ENCODE data around the gene MICAL2.

MICAL2 gene

DNA sequence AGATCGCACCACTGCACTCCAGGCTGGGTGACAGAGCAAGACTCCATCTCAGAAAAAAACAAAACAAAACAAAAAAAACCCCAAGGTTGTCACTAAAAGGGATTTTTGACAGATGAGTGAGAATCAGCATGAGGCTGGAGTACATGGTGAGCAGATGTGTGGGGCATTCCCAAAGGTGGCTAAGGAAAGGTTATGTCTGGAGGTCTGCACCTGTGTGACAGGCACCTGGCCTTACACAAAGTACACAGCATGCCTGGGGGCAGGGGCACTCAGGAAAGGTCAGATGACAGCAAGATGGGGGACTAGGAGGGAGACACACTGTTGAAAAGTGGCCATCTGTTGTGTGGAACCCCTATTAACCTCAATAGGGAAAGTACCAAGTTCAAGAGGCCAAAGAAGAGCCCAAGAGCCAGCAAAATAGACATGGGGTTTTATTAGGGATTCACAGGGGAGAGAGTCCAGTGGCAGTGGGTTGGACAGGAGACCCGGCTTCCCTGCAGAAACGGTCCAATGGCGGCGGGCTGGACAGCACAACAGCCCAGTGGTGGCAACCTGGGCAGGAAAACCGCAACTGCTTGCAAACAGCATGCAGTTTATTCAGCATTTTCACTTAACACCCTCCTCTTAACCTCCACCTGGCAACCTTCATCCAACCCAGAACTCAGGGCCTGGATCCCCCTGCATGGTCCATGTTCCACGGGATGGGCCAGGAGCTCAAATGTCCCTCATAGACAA is 101.1 kb downstream of the MICAL2 start:
- H3K36me3 ChIP-seq (ENCODE audit: control insufficient read depth, insufficient read depth, low read length) = peaks cover 7% of the 10 kb centered on the region
- H3K4me1 ChIP-seq (ENCODE audit: control insufficient read depth, insufficient read depth, low read length) = peaks cover 18% of the 10 kb centered on the region
- no peaks in the 10 kb centered on the region for H3K9me3 ChIP-seq (ENCODE audit: control insufficient read depth, low read length)
- no peak overlapping the region for H3K9ac ChIP-seq (ENCODE audit: low read length)
- H3K27me3 ChIP-seq (ENCODE audit: control insufficient read depth, insufficient read depth, low read length) = no peaks in the 10 kb centered on the region
- H3K4me3 ChIP-seq (ENCODE audit: low read length) = no peak overlapping the region

DNA sequence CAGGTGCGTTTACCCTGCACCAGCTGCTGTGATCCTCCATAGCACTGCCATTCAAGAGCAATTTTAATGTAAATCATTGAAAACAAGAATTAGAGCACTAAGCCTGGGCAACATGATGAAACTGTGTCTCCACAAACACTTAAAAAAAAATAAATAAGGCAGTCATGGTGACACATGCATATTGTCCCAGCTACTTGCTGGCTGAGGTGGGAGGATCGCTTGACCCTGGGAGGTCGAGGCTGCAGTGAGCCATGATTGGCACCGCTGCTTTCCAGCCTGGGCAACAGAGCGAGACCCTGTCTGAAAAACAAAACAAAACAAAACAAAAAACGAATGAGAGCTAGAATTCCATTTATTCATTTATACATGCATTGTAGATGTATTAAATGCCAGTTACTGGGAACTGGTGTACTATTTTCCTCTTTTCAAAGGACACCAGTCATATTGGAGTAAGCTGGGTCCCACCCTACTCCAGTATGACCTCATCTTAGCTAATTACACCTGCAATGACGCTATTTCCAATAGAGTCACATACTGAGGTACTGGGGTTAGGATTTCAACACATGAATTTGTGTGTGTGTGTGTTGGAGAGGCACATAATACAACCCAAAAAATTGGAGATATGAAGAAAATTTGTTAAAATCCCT is 101.9 kb downstream of the MICAL2 start:
- Histone ChIP-seq H3K4me1 (ENCODE audit: control insufficient read depth, insufficient read depth, low read length) (peaks cover 26% of the 10 kb centered on the region), H3K9ac (ENCODE audit: low read length) (no peak overlapping the region), H3K36me3 (ENCODE audit: control insufficient read depth, insufficient read depth, low read length) (peaks cover 7% of the 10 kb centered on the region), H3K9me3 (ENCODE audit: control insufficient read depth, low read length) (no peaks in the 10 kb centered on the region), H3K27me3 (ENCODE audit: control insufficient read depth, insufficient read depth, low read length) (no peaks in the 10 kb centered on the region), H3K4me3 (ENCODE audit: low read length) (no peak overlapping the region)

DNA sequence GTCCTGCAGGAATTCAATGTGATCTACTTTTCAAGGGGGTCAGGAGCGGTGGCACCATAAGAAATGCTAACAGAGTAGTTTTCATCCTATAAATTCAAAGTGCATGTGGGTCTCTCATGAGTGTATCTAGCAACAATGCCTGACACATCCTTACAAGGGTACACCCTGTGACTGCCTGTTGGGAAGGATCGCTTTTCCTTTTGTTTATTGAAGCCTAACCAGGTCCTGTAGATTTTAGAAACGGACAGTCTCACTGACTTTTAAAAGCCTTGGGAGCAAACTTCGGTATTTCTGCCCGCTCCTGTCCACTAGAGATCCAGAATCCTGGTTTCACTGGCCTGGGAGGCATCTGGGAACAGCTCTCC is 102.4 kb downstream of the MICAL2 start:
- Histone ChIP-seq H3K36me3 (ENCODE audit: control insufficient read depth, insufficient read depth, low read length) (peaks cover 7% of the 10 kb centered on the region), H3K4me3 (ENCODE audit: low read length) (no peak overlapping the region), H3K9ac (ENCODE audit: low read length) (no peak overlapping the region), H3K4me1 (ENCODE audit: control insufficient read depth, insufficient read depth, low read length) (peaks cover 31% of the 10 kb centered on the region), H3K9me3 (ENCODE audit: control insufficient read depth, low read length) (no peaks in the 10 kb centered on the region), H3K27me3 (ENCODE audit: control insufficient read depth, insufficient read depth, low read length) (no peaks in the 10 kb centered on the region)

DNA sequence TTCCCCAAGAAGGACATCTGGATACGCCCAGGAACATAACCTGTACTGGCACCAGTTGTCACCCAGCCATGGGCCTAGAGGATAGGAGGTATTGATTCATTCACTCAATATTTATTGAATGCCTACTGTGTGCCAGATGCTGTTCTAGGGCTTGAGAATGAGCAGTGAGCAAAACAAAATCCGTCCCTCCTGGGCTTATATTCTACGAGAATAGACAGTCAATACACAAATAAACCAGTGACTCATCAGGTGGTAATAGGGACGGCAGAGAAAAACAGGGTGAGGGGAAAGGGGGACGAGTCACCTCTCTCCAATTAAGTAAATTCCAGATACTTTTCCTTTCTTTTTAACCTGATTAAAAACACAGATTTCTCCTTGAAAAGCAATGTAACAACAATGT is 103.5 kb downstream of the MICAL2 start:
- Histone ChIP-seq H3K4me1 (ENCODE audit: control insufficient read depth, insufficient read depth, low read length) (peaks cover 42% of the 10 kb centered on the region), H3K4me3 (ENCODE audit: low read length) (no peak overlapping the region), H3K27me3 (ENCODE audit: control insufficient read depth, insufficient read depth, low read length) (no peaks in the 10 kb centered on the region), H3K36me3 (ENCODE audit: control insufficient read depth, insufficient read depth, low read length) (peaks cover 7% of the 10 kb centered on the region), H3K9ac (ENCODE audit: low read length) (no peak overlapping the region), H3K9me3 (ENCODE audit: control insufficient read depth, low read length) (no peaks in the 10 kb centered on the region)

DNA sequence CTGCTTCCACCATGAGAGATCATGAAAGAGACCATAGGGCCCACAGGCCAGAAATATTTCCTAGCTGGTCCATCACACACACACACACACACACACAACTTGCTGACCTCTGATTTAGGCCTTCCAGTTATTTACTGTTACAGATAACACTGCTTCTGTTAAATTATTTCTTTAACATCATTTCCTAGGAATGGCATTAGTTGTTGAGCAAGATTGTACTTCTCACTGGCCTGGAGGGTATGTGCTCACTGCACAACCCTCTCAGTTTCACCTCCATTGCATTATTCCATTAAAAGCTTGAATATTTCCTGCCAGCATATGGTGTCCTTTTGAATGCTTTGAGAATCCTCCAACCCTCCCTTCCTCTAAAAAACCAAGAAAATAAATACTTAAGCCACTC is 104.4 kb downstream of the MICAL2 start:
- H3K36me3 ChIP-seq (ENCODE audit: control insufficient read depth, insufficient read depth, low read length) = peaks cover 7% of the 10 kb centered on the region

DNA sequence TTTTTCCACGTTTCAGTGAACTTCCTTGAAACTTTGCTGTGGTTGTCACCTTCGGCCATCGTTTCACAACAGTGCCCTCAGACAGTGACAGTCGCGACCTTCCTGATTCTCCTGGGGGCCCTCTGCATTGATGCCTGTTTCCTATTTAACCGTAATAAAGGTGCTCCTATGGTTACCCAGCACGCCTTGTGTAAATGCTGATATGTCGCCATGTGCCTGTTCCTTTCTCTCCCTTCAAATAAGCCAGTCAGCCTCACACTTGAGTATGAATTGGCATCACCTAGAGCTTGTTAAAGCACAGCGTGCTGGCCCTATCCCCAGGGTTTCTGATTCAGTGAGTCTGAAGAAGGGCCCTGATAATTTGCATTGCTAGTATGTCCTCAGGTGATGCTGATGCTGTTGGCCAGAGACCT is 104.8 kb downstream of the MICAL2 start:
- peaks cover 55% of the 10 kb centered on the region for H3K4me1 ChIP-seq (ENCODE audit: control insufficient read depth, insufficient read depth, low read length)

More for the DNA sequence above, 104.4 kb downstream of the MICAL2 start:
- Histone ChIP-seq H3K9ac (ENCODE audit: low read length) (no peak overlapping the region), H3K9me3 (ENCODE audit: control insufficient read depth, low read length) (no peaks in the 10 kb centered on the region), H3K27me3 (ENCODE audit: control insufficient read depth, insufficient read depth, low read length) (no peaks in the 10 kb centered on the region), H3K4me1 (ENCODE audit: control insufficient read depth, insufficient read depth, low read length) (peaks cover 51% of the 10 kb centered on the region), H3K4me3 (ENCODE audit: low read length) (no peak overlapping the region)

DNA sequence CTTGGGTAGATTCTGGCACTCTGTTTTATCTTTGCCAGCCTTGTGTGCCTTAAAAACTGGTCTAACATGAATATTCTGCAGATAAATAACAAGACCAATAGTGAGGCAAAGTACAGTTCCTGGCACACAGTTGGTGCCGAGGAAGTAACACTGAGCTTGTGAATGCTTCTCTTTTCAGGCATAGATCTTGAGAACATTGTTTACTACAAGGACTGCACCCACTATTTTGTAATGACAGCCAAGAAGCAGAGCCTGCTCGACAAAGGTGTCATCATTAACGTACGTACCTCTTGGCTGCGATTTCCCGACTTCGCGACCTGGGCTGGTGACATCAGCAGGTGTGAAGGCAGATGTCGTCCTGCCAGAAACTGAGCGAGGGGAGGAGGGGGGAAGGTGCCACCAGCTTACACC is 105.7 kb downstream of the MICAL2 start:
- Histone ChIP-seq H3K27me3 (ENCODE audit: control insufficient read depth, insufficient read depth, low read length) (no peaks in the 10 kb centered on the region), H3K9me3 (ENCODE audit: control insufficient read depth, low read length) (no peaks in the 10 kb centered on the region), H3K4me3 (ENCODE audit: low read length) (no peak overlapping the region), H3K36me3 (ENCODE audit: control insufficient read depth, insufficient read depth, low read length) (peaks cover 4% of the 10 kb centered on the region), H3K9ac (ENCODE audit: low read length) (no peak overlapping the region), H3K4me1 (ENCODE audit: control insufficient read depth, insufficient read depth, low read length) (peaks cover 60% of the 10 kb centered on the region)

More for the DNA sequence above, 104.8 kb downstream of the MICAL2 start:
- Histone ChIP-seq H3K36me3 (ENCODE audit: control insufficient read depth, insufficient read depth, low read length) (peaks cover 7% of the 10 kb centered on the region), H3K9me3 (ENCODE audit: control insufficient read depth, low read length) (no peaks in the 10 kb centered on the region), H3K9ac (ENCODE audit: low read length) (no peak overlapping the region), H3K27me3 (ENCODE audit: control insufficient read depth, insufficient read depth, low read length) (no peaks in the 10 kb centered on the region), H3K4me3 (ENCODE audit: low read length) (no peak overlapping the region)

DNA sequence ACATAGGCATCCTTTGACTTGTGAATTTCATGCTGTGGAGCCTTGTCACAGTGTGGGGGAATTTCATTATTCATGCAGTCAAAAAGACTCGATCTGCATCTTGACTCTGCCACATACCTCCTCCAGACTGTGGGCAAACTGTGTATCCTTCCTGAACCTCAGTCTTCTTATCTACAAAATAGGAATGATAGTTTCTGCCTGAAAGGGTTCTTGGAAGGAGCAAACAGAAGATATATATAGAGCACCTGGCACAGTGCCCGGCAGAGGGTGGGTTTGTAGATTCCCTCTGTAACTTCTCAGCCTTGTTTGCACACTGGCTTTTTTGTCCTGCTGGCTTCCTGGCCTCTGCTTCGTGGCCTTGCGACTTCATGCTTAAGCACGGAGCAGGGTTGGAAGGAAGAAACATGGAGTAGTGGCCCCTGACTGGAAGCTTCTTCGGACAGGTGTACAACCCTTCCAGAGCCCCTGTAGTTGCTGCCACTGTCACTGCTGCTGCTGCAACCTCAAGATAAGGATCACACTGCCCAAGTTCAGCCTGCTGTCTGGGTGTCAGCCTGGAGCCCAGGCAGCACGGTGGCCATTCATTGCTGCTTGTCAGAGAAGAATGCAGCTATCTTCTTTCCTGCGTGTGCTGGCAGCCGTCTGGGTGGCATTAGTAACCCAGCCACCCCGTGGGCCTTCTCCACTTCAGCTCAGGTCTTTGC is 106.4 kb downstream of the MICAL2 start:
- Histone ChIP-seq H3K9me3 (ENCODE audit: control insufficient read depth, low read length) (no peaks in the 10 kb centered on the region), H3K9ac (ENCODE audit: low read length) (no peak overlapping the region), H3K27me3 (ENCODE audit: control insufficient read depth, insufficient read depth, low read length) (no peaks in the 10 kb centered on the region), H3K36me3 (ENCODE audit: control insufficient read depth, insufficient read depth, low read length) (peaks cover 4% of the 10 kb centered on the region), H3K4me1 (ENCODE audit: control insufficient read depth, insufficient read depth, low read length) (peaks cover 68% of the 10 kb centered on the region), H3K4me3 (ENCODE audit: low read length) (no peak overlapping the region)

DNA sequence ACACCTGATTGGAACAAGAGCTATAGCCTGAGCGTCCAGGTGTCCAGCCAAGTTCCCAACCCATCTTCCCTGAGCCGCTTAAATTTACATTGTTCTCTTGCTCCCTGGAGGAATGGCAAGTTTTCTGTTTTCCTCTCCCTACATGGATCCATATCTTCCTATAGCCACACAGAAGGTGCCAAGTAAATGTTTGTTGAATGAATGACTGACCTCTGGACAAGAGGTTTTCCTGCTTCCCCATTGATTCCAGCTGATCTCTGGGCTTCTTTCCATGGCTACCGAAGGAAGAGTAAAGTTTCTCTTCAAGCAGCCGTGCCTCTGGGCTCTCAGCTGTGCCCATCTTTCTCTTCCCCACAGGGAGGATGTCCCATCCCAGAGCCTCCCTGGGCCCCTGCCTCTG is 107.5 kb downstream of the MICAL2 start:
- Histone ChIP-seq H3K27me3 (ENCODE audit: control insufficient read depth, insufficient read depth, low read length) (no peaks in the 10 kb centered on the region), H3K4me3 (ENCODE audit: low read length) (no peak overlapping the region), H3K9ac (ENCODE audit: low read length) (no peak overlapping the region), H3K4me1 (ENCODE audit: control insufficient read depth, insufficient read depth, low read length) (peaks cover 78% of the 10 kb centered on the region), H3K9me3 (ENCODE audit: control insufficient read depth, low read length) (no peaks in the 10 kb centered on the region), H3K36me3 (ENCODE audit: control insufficient read depth, insufficient read depth, low read length) (peaks cover 4% of the 10 kb centered on the region)

DNA sequence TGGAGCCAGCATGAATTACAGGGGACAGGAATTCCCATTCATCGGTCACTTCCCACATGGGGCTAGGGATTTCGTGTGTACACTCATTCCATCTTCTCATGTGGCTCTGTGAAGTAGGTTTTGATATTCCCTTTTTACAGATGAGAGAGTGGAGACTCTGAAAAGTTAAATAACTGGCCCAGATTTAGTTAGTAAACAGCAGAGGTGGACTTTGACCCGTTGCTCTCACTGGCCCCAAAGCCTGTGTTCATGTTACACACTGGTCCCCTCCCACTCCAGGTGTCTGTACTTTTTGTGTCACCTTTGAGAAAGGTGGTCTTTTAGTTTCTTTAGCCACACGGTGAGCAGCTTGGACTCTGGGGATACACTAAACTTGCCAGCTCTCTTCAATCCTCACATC is 108.5 kb downstream of the MICAL2 start:
- H3K4me1 ChIP-seq (ENCODE audit: control insufficient read depth, insufficient read depth, low read length) = peaks cover 88% of the 10 kb centered on the region

DNA sequence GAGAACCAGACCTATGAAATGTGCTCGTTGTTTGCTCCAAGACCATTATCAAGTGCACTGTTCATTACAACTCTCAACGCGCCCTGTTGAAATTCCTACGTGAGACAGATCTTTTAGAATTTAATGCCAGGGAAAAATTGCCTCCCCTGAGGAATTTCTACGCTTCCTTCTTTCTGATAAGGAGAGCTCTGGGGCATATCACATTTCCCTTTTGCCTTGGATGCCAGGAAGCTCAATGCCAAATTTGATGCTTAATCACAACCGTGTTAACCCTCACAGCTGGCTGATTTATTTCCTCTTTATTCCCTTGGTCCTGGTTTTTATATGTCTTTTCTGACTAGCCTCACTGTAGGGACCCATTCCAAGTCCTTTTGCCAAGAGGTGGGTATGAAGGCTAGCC is 109.4 kb downstream of the MICAL2 start:
- H3K4me3 ChIP-seq (ENCODE audit: low read length) = no peak overlapping the region
- no peaks in the 10 kb centered on the region for H3K27me3 ChIP-seq (ENCODE audit: control insufficient read depth, insufficient read depth, low read length)
- no peaks in the 10 kb centered on the region for H3K36me3 ChIP-seq (ENCODE audit: control insufficient read depth, insufficient read depth, low read length)
- no peak overlapping the region for H3K9ac ChIP-seq (ENCODE audit: low read length)
- peaks cover 94% of the 10 kb centered on the region for H3K4me1 ChIP-seq (ENCODE audit: control insufficient read depth, insufficient read depth, low read length)
- H3K9me3 ChIP-seq (ENCODE audit: control insufficient read depth, low read length) = no peaks in the 10 kb centered on the region

More for the DNA sequence above, 108.5 kb downstream of the MICAL2 start:
- no peak overlapping the region for H3K9ac ChIP-seq (ENCODE audit: low read length)
- no peaks in the 10 kb centered on the region for H3K9me3 ChIP-seq (ENCODE audit: control insufficient read depth, low read length)
- H3K36me3 ChIP-seq (ENCODE audit: control insufficient read depth, insufficient read depth, low read length) = peaks cover 4% of the 10 kb centered on the region
- no peaks in the 10 kb centered on the region for H3K27me3 ChIP-seq (ENCODE audit: control insufficient read depth, insufficient read depth, low read length)
- H3K4me3 ChIP-seq (ENCODE audit: low read length) = no peak overlapping the region

DNA sequence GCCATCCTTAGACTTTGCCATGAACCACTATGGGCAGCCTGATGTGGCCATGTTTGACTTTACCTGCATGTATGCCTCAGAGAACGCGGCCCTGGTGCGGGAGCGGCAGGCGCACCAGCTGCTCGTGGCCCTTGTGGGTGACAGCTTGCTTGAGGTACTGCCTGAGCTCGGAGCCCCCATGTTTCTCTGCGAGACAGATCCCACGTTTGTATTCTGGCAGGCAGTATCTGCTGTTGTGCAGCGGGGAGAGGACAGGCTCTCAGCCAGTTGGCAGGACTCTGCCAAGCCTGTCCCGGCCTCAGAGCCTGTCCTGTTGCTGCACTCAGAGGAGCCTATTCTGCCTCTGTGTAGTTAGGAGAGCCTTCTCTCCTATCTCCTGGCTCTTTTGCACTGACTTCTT is 109.9 kb downstream of the MICAL2 start:
- Histone ChIP-seq H3K9ac (ENCODE audit: low read length) (no peak overlapping the region), H3K27me3 (ENCODE audit: control insufficient read depth, insufficient read depth, low read length) (no peaks in the 10 kb centered on the region), H3K9me3 (ENCODE audit: control insufficient read depth, low read length) (no peaks in the 10 kb centered on the region), H3K4me3 (ENCODE audit: low read length) (no peak overlapping the region), H3K36me3 (ENCODE audit: control insufficient read depth, insufficient read depth, low read length) (no peaks in the 10 kb centered on the region), H3K4me1 (ENCODE audit: control insufficient read depth, insufficient read depth, low read length) (peaks cover 92% of the 10 kb centered on the region)
